HG02798 (cell line): ENCODE measurements around the gene SMARCAD1.

Source experiments
- ATAC-seq: cut with Tn5 transposase; IDR thresholded peaks from one replicate; pipeline ENCODE4 v1.9.1; 2021; ENCODE audit warnings: mild to moderate bottlenecking; ENCODE audit not compliant: unreplicated experiment, poor library complexity

The SMARCAD1 gene

GRCh38 chr4:94228493-94229216, 21.0 kb downstream of the SMARCAD1 start:
- no peak for ATAC-seq

- no peak for ATAC-seq
Observed at GRCh38 chr4:94232519-94232918, 24.9 kb downstream of the SMARCAD1 start.

- no peak for ATAC-seq
Observed at GRCh38 chr4:94235825-94236224, 28.2 kb downstream of the SMARCAD1 start.

- no peak for ATAC-seq
Observed at GRCh38 chr4:94237271-94237670, 29.6 kb downstream of the SMARCAD1 start.

- no peak for ATAC-seq
Observed at GRCh38 chr4:94238160-94238559, 30.5 kb downstream of the SMARCAD1 start.

GRCh38 chr4:94240384-94240783, 32.7 kb downstream of the SMARCAD1 start:
- no peak for ATAC-seq

GRCh38 chr4:94244087-94244828, 36.6 kb downstream of the SMARCAD1 start:
- ATAC-seq = no peak

GRCh38 chr4:94244829-94245185, 37.1 kb downstream of the SMARCAD1 start:
- ATAC-seq = no peak

GRCh38 chr4:94251094-94251493, 43.4 kb downstream of the SMARCAD1 start:
- no peak for ATAC-seq

- no peak for ATAC-seq
Observed at GRCh38 chr4:94253036-94253435, 45.4 kb downstream of the SMARCAD1 start.

GRCh38 chr4:94256144-94256783, 48.6 kb downstream of the SMARCAD1 start:
- ATAC-seq = peak; percentile 52

- no peak for ATAC-seq
Observed at GRCh38 chr4:94256828-94257227, 49.2 kb downstream of the SMARCAD1 start.

GRCh38 chr4:94262163-94263016, 54.7 kb downstream of the SMARCAD1 start:
- ATAC-seq = no peak

GRCh38 chr4:94267037-94267436, 59.4 kb downstream of the SMARCAD1 start:
- ATAC-seq = no peak

GRCh38 chr4:94271248-94271647, 63.6 kb downstream of the SMARCAD1 start:
- ATAC-seq = no peak

- no peak for ATAC-seq
Observed at GRCh38 chr4:94274912-94275311, 67.2 kb downstream of the SMARCAD1 start.

- no peak for ATAC-seq
Observed at GRCh38 chr4:94276204-94276603, 68.5 kb downstream of the SMARCAD1 start.

GRCh38 chr4:94277534-94277933, 69.9 kb downstream of the SMARCAD1 start:
- ATAC-seq = no peak

GRCh38 chr4:94278781-94279180, 71.1 kb downstream of the SMARCAD1 start:
- ATAC-seq = no peak

- no peak for ATAC-seq
Observed at GRCh38 chr4:94284889-94285288, 77.2 kb downstream of the SMARCAD1 start.
